GM18868 (cell line): ENCODE results near the gene NME4.

Source experiments
- ATAC-seq: cut with Tn5 transposase; IDR thresholded peaks from one replicate; pipeline ENCODE4 v1.9.1; 2021; ENCODE audit warnings: mild to moderate bottlenecking, moderate library complexity; ENCODE audit not compliant: unreplicated experiment

Gene NME4

DNA sequence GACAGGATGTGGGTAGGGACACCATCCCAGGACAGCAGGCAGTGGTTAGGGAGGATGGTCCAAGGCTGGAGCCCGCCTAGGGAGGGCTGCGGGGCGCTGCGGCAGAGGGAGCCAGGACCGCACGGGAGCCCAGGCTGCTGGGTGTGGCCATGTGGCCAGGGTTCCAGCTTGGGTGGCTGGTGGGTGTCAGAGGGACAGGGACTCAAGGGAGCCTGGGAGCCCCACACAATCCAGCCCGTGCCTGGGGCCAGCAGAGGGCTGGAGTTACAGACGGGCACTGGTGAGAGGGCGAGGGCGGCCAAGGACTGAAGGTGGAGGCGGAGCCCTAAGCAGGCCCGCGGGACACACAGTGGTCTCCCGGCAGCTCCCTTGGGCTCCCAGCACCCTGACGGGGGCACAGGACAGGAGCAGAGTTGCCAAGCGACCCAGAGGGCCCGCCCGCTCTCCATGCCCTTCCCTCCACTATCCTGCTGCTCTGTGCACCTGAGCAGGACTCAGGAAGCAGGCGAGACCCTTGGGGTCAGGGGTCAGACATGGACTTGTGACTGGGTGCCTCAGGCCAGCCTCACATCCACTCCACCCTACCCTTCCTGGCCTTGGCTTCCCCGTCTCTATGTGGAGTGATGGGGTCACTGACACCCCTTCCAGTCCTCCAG lies 33.8 kb upstream of the NME4 start:
- ATAC-seq: no peak

DNA sequence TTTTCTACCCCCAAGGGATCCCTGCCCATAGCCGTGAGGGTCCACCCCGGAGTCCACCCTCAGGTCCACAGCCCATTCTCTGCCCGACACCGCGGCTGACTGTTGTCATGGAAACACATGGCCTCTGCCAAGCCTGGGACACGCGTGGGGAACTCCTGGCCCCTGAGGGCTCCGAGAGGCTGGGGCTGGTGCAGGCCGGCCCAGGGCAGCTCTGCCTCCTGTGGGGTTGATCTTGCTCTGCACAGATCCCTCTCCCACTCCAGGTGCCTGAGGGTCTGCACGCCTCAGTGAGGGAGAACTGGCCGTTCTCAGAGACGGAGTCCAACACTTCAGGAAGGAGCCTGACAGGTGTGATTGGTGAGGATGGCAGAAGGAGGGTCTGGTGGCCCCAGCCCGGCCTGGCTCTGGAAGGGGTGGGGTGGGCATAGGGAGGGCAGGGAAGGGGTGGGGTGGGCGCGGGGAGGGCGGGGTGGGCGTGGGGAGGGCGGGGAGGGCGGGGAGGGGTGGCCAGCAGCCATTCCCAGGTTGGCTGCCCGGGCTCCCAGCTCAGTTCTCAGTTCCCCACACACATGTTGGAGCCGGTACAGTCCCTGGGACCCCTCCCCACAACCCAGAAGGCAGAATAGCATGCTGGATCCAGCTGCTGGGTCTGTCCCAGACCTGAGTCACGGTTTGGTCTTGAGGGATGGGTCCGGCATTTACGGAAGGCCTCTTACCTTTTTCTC lies 33.1 kb upstream of the NME4 start:
- no peak for ATAC-seq

DNA sequence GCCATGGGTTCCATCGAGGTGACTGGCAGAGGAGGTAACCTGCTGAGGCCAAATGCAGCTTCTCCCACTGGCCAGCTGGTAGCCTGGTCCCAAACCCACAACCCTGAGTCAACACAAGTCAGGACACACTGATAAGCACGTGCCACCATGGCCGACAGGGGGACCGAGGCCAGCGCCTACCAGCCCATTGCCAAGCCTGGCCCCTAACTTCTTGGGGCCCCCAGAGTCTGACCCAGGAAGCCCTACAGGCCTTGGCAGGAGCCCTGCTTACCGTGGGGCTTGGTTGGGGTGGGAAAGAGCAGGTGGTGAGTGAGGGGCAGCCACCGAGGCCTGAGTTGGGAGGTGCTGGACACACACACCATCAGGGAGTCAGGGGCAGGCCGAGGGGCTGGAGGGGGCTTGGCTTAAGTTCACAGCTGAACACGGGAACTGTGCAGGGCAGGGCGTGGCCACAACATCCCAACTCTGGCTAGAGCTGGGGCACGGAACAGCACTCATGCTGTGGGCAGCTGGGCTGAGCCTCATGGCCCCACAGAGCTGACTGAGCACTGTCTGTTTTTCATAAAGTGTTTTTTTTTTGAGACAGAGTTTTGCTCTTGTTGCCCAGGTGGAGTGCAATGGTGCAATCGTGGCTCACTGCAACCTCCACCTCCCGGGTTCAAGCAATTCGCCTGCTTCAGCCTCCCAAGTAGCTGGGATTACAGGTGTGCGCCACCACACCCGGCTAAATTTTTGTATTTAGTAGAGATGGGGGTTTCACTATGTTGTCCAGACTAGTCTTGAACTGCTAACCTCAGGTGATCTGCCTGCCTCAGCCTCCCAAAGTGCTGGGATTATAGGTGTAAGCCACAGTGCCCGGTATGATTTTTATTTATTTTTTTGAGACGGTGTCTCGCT lies 32.2 kb upstream of the NME4 start:
- no peak for ATAC-seq

DNA sequence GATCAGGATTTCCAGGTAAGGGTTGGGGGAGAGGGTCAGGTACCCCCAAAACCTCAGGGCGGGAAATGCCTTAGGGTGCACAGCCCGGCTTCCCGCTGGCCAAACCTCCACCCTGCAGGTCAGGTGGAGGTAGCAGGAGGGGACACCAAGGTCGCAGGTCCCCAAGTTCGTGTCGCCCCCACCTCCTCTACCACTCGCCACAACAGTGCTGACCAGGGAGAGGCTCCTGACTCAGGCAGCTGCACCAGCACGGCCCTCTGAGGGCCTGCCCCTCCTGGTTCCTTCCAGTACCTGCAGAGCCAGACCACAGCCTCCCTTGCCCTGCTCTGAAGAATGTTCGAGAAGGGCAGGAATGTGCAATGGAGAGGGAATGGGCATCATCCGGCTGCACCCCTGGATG lies 30.5 kb upstream of the NME4 start:
- ATAC-seq: no peak

DNA sequence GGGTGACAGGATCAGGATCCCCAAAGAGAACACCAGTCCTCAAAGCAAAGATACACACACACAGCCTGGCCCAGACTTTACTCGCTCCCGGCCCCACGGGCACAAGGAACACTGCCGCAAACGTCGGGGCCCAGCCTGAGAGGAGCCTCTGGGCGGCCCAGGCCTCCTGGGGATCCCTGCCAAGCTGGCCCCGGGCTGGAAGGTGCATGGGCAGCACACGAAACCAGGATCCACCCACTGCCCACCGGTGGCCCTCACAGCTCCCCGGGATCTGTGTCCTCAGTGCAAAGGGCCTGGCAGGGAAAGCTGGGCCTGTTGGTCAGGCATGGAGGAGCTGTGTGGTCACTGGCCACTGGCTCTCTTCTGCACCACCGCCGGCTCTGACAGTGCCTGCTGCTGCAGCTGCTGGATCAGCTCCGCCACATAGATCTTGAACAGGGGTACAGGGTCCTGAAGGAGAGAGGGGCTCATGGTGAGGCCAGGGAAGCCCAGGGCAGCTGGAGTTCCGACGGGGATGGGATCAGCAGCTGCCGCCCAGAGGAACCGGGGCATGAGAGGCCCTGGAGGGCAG lies 29.6 kb upstream of the NME4 start:
- ATAC-seq: no peak

DNA sequence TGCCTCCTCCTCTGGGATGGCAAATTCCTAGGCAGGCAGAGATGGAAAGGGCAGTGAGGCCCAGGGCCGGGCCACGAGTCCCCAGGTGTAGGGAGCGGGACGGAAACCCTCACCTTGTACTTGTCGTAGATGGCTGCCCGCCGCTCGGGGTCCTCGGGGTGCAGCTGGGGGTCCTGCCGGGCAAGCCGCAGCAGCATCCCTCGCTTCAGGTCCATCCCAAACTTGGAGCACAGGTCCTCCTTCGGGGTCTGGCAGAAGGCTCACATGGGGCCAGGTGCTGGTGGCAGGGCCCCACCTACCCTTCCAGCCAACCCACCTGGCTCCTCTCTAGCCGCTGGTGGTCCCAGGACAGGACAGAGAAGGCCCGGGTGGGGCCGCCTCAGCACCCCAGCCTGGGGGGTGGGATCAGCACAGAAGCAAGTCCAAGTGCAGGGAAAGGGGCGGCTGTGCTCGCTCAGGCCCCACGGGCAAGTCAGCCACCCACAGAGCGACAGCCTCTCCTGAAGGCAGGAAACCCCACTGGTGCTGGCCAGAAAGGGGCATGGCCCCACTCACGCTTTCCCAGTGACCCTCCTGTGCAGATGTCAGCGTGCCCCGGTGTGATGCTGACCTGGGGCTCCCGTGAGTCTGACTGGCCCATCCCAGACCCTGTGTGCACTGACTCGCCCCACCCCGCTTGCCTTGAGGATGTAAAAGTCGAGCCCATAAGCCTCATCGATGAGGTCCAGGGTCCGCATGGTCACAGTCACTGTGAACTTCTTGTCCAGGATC lies 28.4 kb upstream of the NME4 start:
- ATAC-seq: no peak

DNA sequence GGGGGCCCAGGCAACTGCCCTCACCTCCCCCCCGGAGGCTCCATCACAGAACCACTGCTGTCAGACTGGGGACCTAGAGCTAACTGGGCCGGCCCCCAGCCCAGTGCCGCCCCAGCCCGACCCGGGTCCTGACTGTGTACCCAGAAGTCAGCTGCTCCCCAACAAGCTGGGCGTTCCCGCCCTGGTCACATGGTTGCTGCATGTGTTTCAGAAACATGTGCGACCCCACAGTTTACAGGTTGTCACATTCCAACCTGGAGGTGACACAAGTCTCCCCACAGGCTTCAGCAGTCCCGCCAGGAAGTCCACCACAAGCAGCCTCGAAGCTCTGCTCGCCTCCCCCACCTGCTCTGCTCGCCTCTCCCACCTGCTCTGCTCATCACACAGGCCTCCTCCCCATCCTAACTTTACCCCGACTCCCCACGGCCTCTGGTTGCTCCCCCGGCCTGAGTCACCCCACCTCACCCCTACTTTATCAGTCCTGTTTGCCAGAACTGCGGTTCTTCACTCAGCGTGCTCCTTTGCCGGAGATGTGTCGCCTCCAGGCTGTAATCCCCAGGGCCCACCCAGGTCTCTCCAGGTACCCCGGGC lies 27.6 kb upstream of the NME4 start:
- ATAC-seq: no peak

DNA sequence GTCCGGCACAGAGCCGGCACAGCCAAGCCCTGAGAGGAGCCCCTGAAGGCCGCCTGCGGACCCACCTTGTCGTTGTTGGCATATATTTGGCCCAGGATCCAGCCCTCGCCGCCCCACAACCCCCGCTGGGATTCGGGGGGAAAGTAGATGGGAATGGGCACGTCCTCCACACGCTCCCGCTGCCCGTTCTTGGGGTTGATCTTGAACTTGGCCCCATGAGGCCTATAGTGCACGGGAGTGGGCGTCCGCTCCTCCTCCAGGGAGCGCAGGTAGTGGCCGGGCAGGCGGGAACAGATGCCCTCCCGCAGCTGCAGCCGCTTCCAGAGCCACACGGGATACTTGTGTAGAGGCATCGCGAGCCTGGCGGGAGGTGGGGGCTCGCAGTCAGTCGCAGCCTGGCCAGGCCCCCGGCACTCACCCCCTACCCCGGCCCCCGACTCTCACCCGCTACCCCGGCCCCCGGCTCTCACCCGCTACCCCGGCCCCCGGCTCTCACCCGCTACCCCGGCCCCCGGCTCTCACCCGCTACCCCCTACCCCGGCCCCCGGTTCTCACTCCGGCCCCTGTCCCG lies 27.0 kb upstream of the NME4 start:
- ATAC-seq: no peak

DNA sequence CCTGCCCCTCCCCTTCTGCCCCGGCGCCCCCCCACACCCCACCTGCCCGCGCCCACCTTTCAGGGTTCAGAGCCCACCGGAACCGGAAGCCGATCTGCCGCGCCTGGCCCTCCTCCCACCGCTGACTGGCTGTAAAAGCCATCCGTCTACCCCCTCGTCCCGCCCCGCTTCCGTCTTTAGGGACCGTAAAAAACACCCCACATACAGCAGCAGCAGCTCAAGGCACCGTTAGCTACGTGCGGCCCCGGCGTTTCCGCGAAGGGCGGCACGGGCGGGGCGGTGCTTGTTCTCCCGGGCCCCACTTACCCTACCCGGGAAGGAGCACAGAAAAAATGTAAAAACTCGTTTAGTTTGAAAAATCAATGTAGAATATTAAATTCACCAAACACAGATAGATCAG lies 26.6 kb upstream of the NME4 start, which contains the start of gene MRPL28:
TSS of gene MRPL28 (minus strand) at position 96 of the 400 bp plus-strand sequence. CDS start 320 bp downstream, outside the sequence.
- peak; percentile 89 for ATAC-seq

DNA sequence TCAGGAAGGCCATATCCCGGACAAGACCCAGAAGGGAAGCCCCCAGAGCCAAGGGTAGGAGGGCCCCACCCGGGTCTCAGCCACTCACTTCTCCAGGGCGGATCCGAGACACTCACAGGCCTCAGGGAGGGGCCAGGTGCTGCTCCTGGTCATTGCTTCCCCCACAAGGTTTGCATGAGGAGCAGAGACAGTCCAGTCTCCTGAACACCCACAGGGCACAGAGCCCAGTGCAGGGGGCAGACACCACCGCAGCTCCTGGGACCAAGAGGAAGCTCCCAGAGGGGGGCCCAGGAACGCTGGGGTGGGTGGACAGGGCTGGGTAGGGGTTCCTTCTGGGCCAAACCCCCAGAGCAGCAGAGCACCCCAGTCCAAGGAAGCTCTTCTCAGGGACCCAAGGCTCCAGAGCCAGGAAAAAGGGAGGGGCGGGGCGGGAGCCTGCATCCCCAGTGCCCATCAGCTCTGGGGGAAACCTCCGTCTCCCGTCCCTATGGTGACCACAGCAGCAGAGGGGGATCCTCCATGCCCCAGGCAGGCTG lies 26.0 kb upstream of the NME4 start:
- ATAC-seq: no peak

DNA sequence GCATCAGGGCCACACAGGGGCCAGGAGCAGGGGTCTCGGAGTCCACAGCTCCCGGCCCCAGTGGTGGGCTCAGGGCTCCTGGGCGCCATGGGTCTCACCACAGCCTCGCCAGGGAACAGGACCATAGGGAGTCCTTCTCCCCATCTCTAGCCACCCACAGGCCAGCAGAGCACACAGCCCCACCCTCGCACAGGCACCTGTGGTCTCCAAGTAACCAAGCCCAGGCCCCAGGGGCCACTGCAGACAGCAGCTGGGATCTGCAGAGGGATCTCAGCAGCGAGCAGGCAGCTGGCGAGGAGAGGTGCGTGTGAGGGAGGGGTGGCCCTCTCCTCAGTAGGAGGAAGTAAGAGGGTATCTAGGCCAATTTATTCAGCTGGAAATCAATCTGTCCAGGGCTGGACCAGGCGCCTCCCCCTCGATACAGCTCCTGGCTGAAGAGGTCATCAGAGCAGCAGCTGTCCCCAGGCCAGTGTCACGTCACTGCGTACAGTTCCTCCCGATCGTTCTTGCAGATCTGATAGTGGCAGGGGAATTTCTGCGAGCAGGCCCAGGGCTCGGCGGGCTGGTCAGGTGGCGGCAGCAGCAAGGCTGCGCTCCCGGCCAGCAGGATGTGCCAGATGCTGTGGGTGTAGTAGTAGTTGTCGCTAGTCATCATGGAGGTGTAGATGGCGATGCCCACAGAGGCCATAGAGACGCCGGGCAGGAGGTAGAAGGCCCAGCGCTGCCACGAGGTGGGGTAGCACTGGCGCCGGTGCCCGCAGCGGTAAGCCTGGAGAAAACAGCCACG lies 25.3 kb upstream of the NME4 start:
- ATAC-seq: no peak

DNA sequence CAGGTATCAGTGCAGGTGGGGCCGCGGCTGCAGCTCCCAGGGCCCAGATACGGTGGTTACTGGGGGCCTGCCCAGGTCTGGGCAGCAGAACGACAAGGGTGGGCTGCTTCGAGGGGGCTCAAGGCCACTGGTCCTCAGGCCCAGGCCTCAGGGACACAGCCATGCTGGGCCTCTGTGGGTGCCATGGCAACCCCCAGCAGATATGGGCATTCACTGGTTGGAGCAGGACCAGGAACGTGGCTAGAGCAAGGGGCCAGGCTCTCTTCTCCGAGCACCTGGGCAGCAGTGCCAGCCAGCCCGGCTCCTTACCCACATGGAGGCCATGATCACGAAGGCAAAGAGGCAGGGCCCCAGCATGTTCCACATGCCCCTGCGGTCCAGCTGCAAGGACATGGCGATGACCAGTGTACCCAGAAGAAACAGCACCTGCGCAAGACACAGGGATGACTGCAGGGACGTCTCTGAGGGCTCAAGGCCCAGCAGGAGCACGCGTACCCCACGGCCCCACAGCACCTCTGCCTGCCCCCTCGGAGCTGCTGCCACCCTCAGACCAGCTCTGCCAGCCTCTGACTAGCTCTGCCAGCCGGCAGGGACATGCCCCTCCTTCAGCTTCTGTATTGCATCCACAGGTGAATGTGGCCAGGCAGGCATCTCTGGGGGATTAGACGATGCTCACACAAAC lies 24.6 kb upstream of the NME4 start:
- ATAC-seq: no peak

DNA sequence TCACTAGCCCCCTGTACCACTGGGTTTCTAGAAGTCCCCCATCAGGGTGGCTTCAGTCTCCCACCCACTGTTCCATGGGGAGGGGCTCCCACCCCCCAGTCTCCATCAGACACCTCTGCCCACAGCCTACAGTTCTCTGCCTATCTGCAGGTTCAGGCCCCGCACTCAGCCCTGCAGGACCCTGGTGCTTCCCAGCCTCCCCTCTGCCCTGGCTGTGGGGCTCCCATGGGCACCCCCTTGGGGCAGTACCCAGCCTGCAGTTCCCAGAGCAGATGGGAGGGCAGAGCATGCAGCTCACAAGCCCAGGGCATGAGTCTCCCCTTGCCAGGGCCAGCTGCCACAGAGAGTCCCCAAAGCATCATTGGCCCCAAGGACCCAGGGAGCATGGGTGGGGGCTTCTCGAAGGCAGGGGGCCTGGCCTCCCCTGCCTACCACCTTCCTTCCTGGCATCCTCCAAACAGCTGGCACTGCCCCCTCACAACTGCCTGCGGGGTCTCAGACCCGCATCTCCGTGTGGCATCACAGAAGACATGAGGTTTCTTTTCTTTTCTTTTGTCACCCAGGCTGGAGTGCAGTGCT lies 23.9 kb upstream of the NME4 start:
- ATAC-seq: no peak

DNA sequence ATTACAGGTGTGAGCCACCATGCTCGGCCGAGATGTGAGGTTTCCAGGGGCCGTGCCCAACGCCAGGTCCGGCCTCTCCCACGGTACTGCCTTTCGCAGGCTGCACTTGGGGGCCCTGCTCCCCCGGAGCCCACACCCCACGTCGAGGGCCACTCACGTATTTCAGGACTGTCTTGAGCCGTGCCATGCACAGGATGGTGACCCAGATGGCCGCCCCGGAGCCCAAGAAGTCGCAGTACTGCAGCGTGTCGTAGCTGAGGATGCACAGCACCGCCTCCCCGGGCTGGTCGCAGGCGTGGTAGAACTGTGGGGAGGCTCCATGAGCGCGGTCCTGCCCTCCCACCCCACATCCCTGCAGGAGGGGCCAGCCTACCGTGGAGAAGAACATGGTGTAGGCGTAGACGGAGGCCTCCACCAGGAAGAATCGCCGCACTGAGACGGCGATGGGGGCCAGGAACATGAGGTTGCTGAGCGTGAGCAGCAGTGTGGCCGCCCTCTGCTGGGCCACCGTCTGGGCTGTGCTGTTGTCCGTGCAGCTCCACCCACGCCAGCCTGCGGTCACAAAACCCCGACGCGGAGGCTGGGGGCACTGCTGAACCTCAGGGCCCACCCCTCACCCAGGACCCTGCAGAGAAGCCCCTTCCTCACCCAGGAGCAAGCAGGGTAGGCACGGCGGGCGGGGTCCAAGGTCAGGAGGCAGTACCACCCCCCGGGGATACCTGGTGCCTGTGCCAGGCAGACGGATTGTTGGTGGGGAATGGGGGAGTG lies 23.0 kb upstream of the NME4 start:
- no peak for ATAC-seq

DNA sequence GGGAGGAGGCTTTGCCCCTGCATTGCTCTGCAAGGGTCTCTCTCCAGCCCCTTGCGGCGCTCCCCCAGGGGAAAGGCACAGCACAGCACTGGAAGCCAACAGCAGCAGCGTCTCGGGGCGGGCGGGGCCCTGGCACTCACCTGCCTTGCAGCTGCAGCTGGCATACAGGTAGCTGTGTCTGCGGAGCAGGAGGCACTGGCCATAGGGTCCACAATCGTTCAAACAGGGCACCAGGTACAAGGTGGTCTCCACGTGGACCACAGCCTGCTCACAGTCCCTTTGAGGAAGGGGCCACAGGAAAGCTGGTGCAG lies 22.4 kb upstream of the NME4 start:
- no peak for ATAC-seq

DNA sequence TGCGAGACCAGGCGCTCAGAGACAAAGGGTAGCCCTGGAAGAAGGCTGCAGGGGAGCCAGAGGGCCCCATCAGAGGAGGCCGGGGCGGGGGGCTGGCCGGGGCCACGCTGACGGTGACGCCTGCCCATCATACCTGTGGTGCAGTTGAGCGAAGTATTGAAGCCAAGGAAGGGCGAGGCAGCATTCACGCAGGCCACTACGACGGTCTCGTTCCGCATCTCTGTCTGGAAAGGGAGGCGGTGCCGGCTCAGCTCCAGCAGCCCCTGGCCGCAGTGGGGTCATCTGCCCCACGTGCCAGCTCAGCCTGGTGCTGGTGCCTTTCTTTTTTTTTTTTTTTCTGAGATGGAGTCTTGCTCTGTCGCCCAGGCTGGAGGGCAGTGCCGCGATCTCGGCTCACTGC lies 21.8 kb upstream of the NME4 start:
- no peak for ATAC-seq
